Heart left ventricle (tissue), 16 donors: Measurements from ENCODE around the gene HSD3B7. TPM values are rescaled to one million over a fixed set of nuclear protein-coding genes. Genes with fewer than 3 reads are reported as not detected.
"Not testable (repeated sequence)": the region's sequence is repeated elsewhere in the genome, so short reads cannot be mapped to it uniquely, and the experiment has no call there.

Experiments
- ATAC-seq, 4 donors: fragments of 200-7000 bp; cut with Tn5 transposase; one replicate each; pipeline ENCODE4 v1.9.1; 2020 to 2022; ENCODE audit warnings: moderate library complexity in 4 of 4, mild to moderate bottlenecking in 3 of 4, moderate number of reproducible peaks in 1 of 4
- DNase-seq, 5 donors: peaks; one replicate each; pipeline ENCODE4 v3.0.0-alpha.2; 2020
- H3K27ac ChIP-seq, 12 donors: fragments of 200-600 bp; sonication (generic) in 4 of 12; one replicate each; pipeline versions ENCODE4 v1.5.0 to v1.8.0; 2016 to 2022; ENCODE audit warnings: mild to moderate bottlenecking in 2 of 12
- H3K27me3 ChIP-seq, 9 donors: fragments of 200-600 bp; sonication (generic) in 2 of 9; one replicate each; pipeline versions ENCODE4 v1.5.1 to v1.8.0; 2016 to 2022; ENCODE audit warnings: mild to moderate bottlenecking in 3 of 9
- H3K36me3 ChIP-seq, 9 donors: fragments of 200-600 bp; sonication (generic) in 2 of 9; one replicate each; pipeline versions ENCODE4 v1.5.0 to v1.8.0; 2018 to 2022; ENCODE audit warnings: mild to moderate bottlenecking in 2 of 9
- H3K4me1 ChIP-seq, 12 donors: fragments of 200-600 bp; sonication (generic) in 4 of 12; one replicate each; pipeline versions ENCODE4 v1.5.0 to v1.8.0; 2016 to 2022; ENCODE audit warnings: mild to moderate bottlenecking in 3 of 12
- H3K4me3 ChIP-seq, 12 donors: fragments of 200-600 bp; sonication (generic) in 4 of 12; one replicate each; pipeline versions ENCODE4 v1.5.0 to v1.8.0; 2017 to 2022; ENCODE audit warnings: mild to moderate bottlenecking in 9 of 12, moderate library complexity in 4 of 12
- H3K9me3 ChIP-seq, 12 donors: fragments of 200-600 bp; sonication (generic) in 4 of 12; one replicate each; pipeline versions ENCODE4 v1.5.0 to v1.8.0; 2016 to 2022; ENCODE audit warnings: mild to moderate bottlenecking in 1 of 12
- POLR2A ChIP-seq, 2 donors: fragments of 450-650 bp; IDR thresholded peaks; one replicate each; pipeline ENCODE4 v1.6.1; 2017; ENCODE audit warnings: antibody characterized with exemption in 2 of 2, mild to moderate bottlenecking in 2 of 2, moderate library complexity in 2 of 2
- WGBS, 4 donors: extraction: QIAGEN DNeasy Blood & Tissue Kit in 2 of 4; methylation state at CpG; one replicate each; pipeline versions ENCODE4 v1.1.5 to v1.1.7; 2013 to 2018; 5-methylcytosine and 5-hydroxymethylcytosine counted together
- intact Hi-C, 10 donors: fragments of 100-400 bp; cut with DNase I; formaldehyde crosslinking; loops; one replicate each; pipeline versions ENCODE4 v1.11.1 to v1.14.2; 2022
- long read RNA-seq, 3 donors: library from polyadenylated mRNA; unstranded; transcript quantifications; one replicate each; pipeline ENCODE4 v2.0.0, GENCODE V29; 2020 to 2021
- polyA plus RNA-seq, 2 donors: library from polyadenylated mRNA; stranded (reverse); fragments of 200-250 nt; gene quantifications; one replicate each; pipeline ENCODE4 v1.2.3, GENCODE V29; 2013
- total RNA-seq, 9 donors: library from RNA; depleted of rRNA in 2 of 9; stranded (reverse); fragments of >200 nt in 2 of 9; fragmentation: NEBNext Ultra II Directional in 3 of 9; extraction: Animal tissue kit (Norgen Biotek cat#: 25700) in 3 of 9; gene quantifications; one replicate each; pipeline versions ENCODE4 v1.1.0 to v1.2.4, GENCODE V29; 2016 to 2023
- TF ChIP-seq, protein P1 (sequence below), 12 donors: fragments of 200-600 bp; sonication (generic) in 4 of 12; IDR thresholded peaks; one replicate each; pipeline versions ENCODE4 v1.5.0 to v1.8.0; 2018 to 2022; ENCODE audit warnings: antibody characterized with exemption in 12 of 12, mild to moderate bottlenecking in 5 of 12
- donor health status: ischemic (EF 13 %, LVEDD 7.1; RV severe dilation, severe dysfunction).
- donor health status: healthy with polysubstance abuse.
- donor health status: DM: no; HTN: yes; CAD: no.
- donor health status: DM: no; HTN: no; CAD: no.
- donor health status: ischemic (EF 25% LVEDD 6.9; RV normal size, moderate dysfunction).
- donor health status: ischemic (EF 25% LVEDD 5.7; RV mildly dilated, moderate dysfunction).
- donor health status: healthy.
- donor health status: DM: yes; HTN: yes; CAD: no.
- donor health status: ischemic (EF 35%, LVEDD 5.7; RV mildly dilated, moderate dysfunction).
- donor health status: nonischemic (EF 11% LVEDD 7.7; RV severe dilation, severe dysfunction).
- donor health status: DM: yes; HTN: yes; CAD: no.
- donor health status: PGD.
- donor health status: ischemic (EF 29% LVEDD 5.4; RV normal size, mild dysfunction).
- donor health status: nonischemic (EF 23%, LVEDD 6.1; RV moderate dilation, normal function).

Gene HSD3B7
- total RNA-seq = 10 to 100 TPM in 3 of 9 donors, 1 to 10 TPM in 6; 3.8 to 27.2 (median 6.9) TPM
- 1 to 10 TPM; 7.1 to 7.8 TPM for polyA plus RNA-seq
- long read RNA-seq, donor 1, partial matches to known transcripts = 4 of 5 reads
- long read RNA-seq, donor 1, other reads (novel, unspliced or antisense) = 0 of 5 reads
- long read RNA-seq, donor 2, transcript HSD3B7-202 (7 exons, 2,172 nt) = major isoform, 24 of 63 reads
- long read RNA-seq, donor 2, partial matches to known transcripts = 9 of 63 reads
- long read RNA-seq, donor 2, other reads (novel, unspliced or antisense) = 30 of 63 reads
- long read RNA-seq, donor 3, transcript HSD3B7-202 (7 exons, 2,172 nt) = major isoform, 5 of 8 reads
- long read RNA-seq, donor 3, partial matches to known transcripts = 1 of 8 reads
- long read RNA-seq, donor 3, other reads (novel, unspliced or antisense) = 2 of 8 reads

DNA sequence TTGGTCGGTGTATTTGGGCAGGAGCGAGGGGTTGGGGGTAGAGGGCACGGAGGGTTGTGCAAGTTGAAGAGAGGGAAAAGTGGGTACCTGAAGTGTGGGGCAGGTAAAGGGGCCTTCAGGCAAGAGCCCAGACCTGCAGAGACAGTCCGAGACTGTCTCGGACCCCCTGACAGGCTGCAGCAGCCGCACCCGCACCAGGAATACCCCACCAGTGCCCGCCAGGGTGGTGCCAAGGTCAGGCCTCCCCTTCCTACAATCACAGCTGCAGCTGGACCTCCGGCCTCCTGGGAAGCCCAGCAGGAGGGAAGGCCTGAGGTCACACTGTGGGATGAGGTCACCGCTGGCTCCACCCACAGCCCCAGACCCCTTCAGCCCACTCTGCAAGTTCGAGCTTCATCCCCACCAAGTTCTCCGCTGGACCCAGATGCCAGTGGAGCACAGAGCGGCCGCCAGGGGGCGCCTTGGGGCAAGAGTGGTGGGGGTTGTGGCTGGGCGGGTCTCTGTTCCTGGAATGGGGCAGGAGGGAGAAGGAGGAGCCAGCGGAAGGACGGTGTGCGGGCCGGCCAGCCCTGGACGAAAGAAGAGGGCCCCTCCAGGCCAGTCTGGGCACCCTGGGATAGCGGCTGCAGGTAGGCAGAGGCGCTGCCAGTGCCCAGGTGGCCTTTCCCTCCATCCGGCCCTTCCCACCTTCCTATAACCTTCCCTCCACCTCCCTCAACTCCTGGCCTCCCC is at the start of gene HSD3B7:
TSS of gene HSD3B7 (plus strand) at position 539 of the 732 bp plus-strand sequence. CDS start 452 bp downstream, outside the sequence.
- H3K27ac ChIP-seq = peak within 1 kb of the TSS in 10 of 12 donors; percentile 26 to 82 (median 66)
- 25 to 38% (median 29%) methylated on average over 17 to 24 of the region's 24 CpGs for WGBS, 4 donors

DNA sequence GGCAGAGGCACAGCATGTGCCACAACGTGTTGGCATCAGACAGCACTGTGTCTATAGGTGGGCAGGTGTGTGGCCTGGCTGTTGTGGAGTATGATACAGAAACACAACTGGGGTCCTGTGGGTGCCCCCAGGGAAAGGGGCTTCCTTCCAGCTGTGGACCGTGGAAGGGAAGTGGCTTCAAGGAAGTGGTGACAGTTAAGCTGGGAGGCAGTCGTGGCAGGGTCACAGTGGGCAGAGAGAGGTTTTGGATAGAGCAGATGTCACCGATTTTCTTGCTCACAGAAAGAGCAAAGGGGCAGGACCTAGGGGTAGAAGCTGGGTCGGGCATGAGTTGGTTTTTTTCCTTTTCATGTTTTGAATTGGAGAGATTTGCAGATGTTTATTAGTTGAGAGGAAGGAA is 47.3 kb upstream of the HSD3B7 start:
- H3K27me3 ChIP-seq = no peaks in the 10 kb centered on the region
- whole genome bisulfite sequencing, 4 donors = 50 to 73% (median 59%) methylated on average over 5 of the region's 5 CpGs

More for the DNA sequence above, at the start of gene HSD3B7:
- no peaks in the 10 kb centered on the region for H3K9me3 ChIP-seq
- H3K27me3 ChIP-seq = no peaks in the 10 kb centered on the region
- H3K4me3 ChIP-seq = peak within 1 kb of the TSS in 11 of 12 donors; percentile 24 to 79 (median 61)
- H3K4me1 ChIP-seq = peaks cover 0 to 21% (median 11%) of the 10 kb centered on the region in 12 donors
- intact Hi-C loops = loop anchor here (1.0 to 10.0 kb wide), 20 partner anchors 47 to 890 kb away; partner anchors contain the start of genes ZNF843 (in 7 of the 10), VKORC1 (in 3 of the 10), ZNF646 (in 3 of the 10) and ZNF668 (in 3 of the 10)
- DNase-seq = peak; percentile 90 to 95 (median 90)
- H3K36me3 ChIP-seq = peaks cover 0 to 63% (median 38%) of the 10 kb centered on the region in 9 donors
- peak in 1 of 2 donors; percentile 32 for TF ChIP-seq POLR2A (IDR thresholded peaks at IDR 0.05)
- TF ChIP-seq, protein P1, sequence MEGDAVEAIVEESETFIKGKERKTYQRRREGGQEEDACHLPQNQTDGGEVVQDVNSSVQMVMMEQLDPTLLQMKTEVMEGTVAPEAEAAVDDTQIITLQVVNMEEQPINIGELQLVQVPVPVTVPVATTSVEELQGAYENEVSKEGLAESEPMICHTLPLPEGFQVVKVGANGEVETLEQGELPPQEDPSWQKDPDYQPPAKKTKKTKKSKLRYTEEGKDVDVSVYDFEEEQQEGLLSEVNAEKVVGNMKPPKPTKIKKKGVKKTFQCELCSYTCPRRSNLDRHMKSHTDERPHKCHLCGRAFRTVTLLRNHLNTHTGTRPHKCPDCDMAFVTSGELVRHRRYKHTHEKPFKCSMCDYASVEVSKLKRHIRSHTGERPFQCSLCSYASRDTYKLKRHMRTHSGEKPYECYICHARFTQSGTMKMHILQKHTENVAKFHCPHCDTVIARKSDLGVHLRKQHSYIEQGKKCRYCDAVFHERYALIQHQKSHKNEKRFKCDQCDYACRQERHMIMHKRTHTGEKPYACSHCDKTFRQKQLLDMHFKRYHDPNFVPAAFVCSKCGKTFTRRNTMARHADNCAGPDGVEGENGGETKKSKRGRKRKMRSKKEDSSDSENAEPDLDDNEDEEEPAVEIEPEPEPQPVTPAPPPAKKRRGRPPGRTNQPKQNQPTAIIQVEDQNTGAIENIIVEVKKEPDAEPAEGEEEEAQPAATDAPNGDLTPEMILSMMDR (IDR thresholded peaks at IDR 0.05) = peak; percentile 92 to 97 (median 96)
- ATAC-seq = peak; percentile 83 to 91 (median 88)

DNA sequence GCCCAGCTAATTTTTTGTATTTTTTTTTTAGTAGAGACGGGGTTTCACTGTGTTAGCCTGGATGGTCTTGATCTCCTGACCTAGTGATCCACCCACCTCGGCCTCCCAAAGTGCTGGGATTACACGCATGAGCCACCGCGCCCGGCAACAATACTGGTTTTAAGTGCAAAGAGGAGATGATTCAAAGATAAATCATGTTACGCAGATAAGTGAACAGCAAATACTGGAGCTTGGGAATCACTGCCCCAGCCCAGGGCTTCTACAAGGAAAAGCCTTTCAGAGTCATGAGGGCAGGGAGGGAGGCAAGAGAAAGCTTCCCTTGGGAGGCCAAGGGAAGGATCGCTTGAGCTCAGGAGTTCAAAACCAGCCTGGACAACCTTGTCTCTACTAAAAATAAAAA is 45.4 kb upstream of the HSD3B7 start:
- H3K4me3 ChIP-seq, intact Hi-C loops, DNase-seq, H3K27me3 ChIP-seq, H3K27ac ChIP-seq, ATAC-seq, H3K9me3 ChIP-seq: not testable (repeated sequence)
- peaks cover 0 to 24% (median 7%) of the 10 kb centered on the region in 12 donors for H3K4me1 ChIP-seq
- 93 to 97% (median 95%) methylated on average over 8 of the region's 8 CpGs for WGBS, 4 donors
- peaks cover 0 to 47% (median 20%) of the 10 kb centered on the region in 9 donors for H3K36me3 ChIP-seq

More for the DNA sequence above, 47.3 kb upstream of the HSD3B7 start:
- H3K36me3 ChIP-seq = peaks cover 0 to 42% (median 11%) of the 10 kb centered on the region in 9 donors
- no peaks in the 10 kb centered on the region for H3K9me3 ChIP-seq
- ATAC-seq = no peak
- H3K4me1 ChIP-seq = peaks cover 0 to 24% (median 7%) of the 10 kb centered on the region in 12 donors
- intact Hi-C loops = no loop called here
- H3K27ac ChIP-seq = peak overlapping the region in 2 of 12 donors; percentile 37 to 47
- no peak for DNase-seq
- TF ChIP-seq POLR2A (IDR thresholded peaks at IDR 0.05) = no peak
- TF ChIP-seq, protein P1 (IDR thresholded peaks at IDR 0.05) = no peak
- H3K4me3 ChIP-seq = no peak overlapping the region

DNA sequence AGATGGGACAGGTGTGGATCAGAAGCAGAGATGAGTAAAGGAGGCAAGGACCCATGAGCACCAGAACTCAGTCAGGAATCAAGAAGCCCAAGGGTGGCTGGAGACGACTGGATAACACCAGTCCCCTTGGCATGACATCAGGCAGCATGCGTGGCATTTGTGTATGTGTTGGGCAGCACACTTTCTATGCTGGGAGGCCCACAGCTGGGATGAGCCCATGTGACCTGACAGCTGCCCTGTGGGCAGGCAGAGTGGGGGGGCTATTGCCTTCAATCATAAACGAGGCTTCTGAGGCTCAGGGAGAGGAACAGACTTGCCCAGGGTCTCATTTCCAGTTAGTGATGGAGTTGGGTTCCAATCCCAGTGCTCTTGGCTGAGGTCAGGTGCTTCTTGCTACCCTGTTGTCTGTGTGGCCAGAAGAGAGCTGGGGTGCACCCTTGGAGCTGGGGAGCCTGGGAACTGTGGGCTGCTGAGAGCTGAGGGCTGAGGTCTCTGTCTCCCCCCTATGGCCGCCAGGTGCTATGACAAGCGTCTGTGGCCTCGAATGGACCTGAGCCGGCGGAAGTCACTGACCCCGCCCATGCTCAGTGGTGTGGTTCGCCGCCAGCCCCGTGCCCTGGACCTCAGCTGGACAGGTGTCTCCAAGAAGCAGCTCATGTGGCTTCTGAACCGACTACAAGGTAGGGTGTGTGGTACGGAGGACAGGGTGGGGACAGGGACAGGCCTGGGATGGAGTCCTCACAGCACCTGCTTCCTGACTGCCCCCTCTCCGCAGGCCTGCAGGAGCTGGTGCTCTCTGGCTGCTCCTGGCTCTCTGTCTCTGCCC is 43.2 kb upstream of the HSD3B7 start:
- peaks cover 0 to 44% (median 23%) of the 10 kb centered on the region in 9 donors for H3K36me3 ChIP-seq

More for the DNA sequence above, 43.2 kb upstream of the HSD3B7 start:
- H3K9me3 ChIP-seq = no peaks in the 10 kb centered on the region
- ATAC-seq (peak; percentile 78 to 93 (median 89)), DNase-seq (peak; percentile 73 to 88 (median 82))
- H3K27ac ChIP-seq = peak overlapping the region in 1 of 12 donors; percentile 5
- no peak overlapping the region for H3K4me3 ChIP-seq
- peaks cover 0 to 24% (median 7%) of the 10 kb centered on the region in 12 donors for H3K4me1 ChIP-seq
- TF ChIP-seq, protein P1 (IDR thresholded peaks at IDR 0.05) = peak; percentile 76 to 94 (median 86)
- no peak for TF ChIP-seq POLR2A (IDR thresholded peaks at IDR 0.05)
- 17 to 64% (median 22%) methylated on average over 3 to 15 of the region's 15 CpGs for WGBS, 4 donors
- no peaks in the 10 kb centered on the region for H3K27me3 ChIP-seq
- intact Hi-C loops = no loop called here
